ENCODE results near the gene MROH2A. TPM values are rescaled to one million over a fixed set of nuclear protein-coding genes. Genes with fewer than 3 reads are reported as not detected.

Gene MROH2A
- total and polyA plus RNA-seq, 9 of the 15 experiments (the other 6 are each of a cell fraction or from before 2014, with no cell fraction given), result 0.03 TPM; not detected in 8

Other genes with a start within 250 kb of the MROH2A start
Only the 7 nearest of the 12 such genes appear.
- gene UGT1A7, start 96.4 kb upstream of the MROH2A start, total RNA-seq (2014; rRNA removed), result not detected in 2 replicates
- not detected in 2 replicates for gene UGT1A7, start 96.4 kb upstream of the MROH2A start, total RNA-seq (2014; rRNA removed; fragmentation: Illumina TruSeq; extraction: Trizol)
- gene UGT1A7, start 96.4 kb upstream of the MROH2A start, total RNA-seq (2015; rRNA removed; fragmentation: Illumina TruSeq; extraction: Trizol), result not detected in 2 replicates
- not detected in 2 replicates for gene UGT1A7, start 96.4 kb upstream of the MROH2A start, total RNA-seq (2021)
- not detected in 2 replicates for gene UGT1A7, start 96.4 kb upstream of the MROH2A start, polyA plus RNA-seq (2011; rRNA removed)
- not detected in 2 replicates for gene UGT1A7, start 96.4 kb upstream of the MROH2A start, polyA plus RNA-seq (2014; fragmentation: Illumina TruSeq; extraction: Trizol)
- gene UGT1A7, start 96.4 kb upstream of the MROH2A start, polyA plus RNA-seq (2014; fragmentation: Nextera tagmentation; extraction: Ambion mirVana), result not detected
- not detected in 2 replicates for gene UGT1A7, start 96.4 kb upstream of the MROH2A start, polyA plus RNA-seq (2014; rRNA removed)
- gene UGT1A6, start 85.4 kb upstream of the MROH2A start, total RNA-seq (2014; rRNA removed), result not detected in 2 replicates
- not detected in 2 replicates for gene UGT1A6, start 85.4 kb upstream of the MROH2A start, total RNA-seq (2014; rRNA removed; fragmentation: Illumina TruSeq; extraction: Trizol)
- not detected in 2 replicates for gene UGT1A6, start 85.4 kb upstream of the MROH2A start, total RNA-seq (2015; rRNA removed; fragmentation: Illumina TruSeq; extraction: Trizol)
- gene UGT1A6, start 85.4 kb upstream of the MROH2A start, total RNA-seq (2021), result 0.09 TPM in 1 of 2 replicates, not detected in the other
- not detected in 2 replicates for gene UGT1A6, start 85.4 kb upstream of the MROH2A start, polyA plus RNA-seq (2011; rRNA removed)
- gene UGT1A6, start 85.4 kb upstream of the MROH2A start, polyA plus RNA-seq (2014; fragmentation: Illumina TruSeq; extraction: Trizol), result not detected in 2 replicates
- not detected for gene UGT1A6, start 85.4 kb upstream of the MROH2A start, polyA plus RNA-seq (2014; fragmentation: Nextera tagmentation; extraction: Ambion mirVana)
- gene UGT1A6, start 85.4 kb upstream of the MROH2A start, polyA plus RNA-seq (2014; rRNA removed), result not detected in 2 replicates
- not detected in 2 replicates for gene UGT1A5, start 65.4 kb upstream of the MROH2A start, total RNA-seq (2014; rRNA removed)
- gene UGT1A5, start 65.4 kb upstream of the MROH2A start, total RNA-seq (2014; rRNA removed; fragmentation: Illumina TruSeq; extraction: Trizol), result not detected in 2 replicates
- gene UGT1A5, start 65.4 kb upstream of the MROH2A start, total RNA-seq (2015; rRNA removed; fragmentation: Illumina TruSeq; extraction: Trizol), result not detected in 2 replicates
- not detected in 2 replicates for gene UGT1A5, start 65.4 kb upstream of the MROH2A start, total RNA-seq (2021)
- gene UGT1A5, start 65.4 kb upstream of the MROH2A start, polyA plus RNA-seq (2011; rRNA removed), result not detected in 2 replicates
- not detected in 2 replicates for gene UGT1A5, start 65.4 kb upstream of the MROH2A start, polyA plus RNA-seq (2014; fragmentation: Illumina TruSeq; extraction: Trizol)
- gene UGT1A5, start 65.4 kb upstream of the MROH2A start, polyA plus RNA-seq (2014; fragmentation: Nextera tagmentation; extraction: Ambion mirVana), result not detected
- not detected in 2 replicates for gene UGT1A5, start 65.4 kb upstream of the MROH2A start, polyA plus RNA-seq (2014; rRNA removed)
- gene UGT1A4, start 59.6 kb upstream of the MROH2A start, total RNA-seq (2014; rRNA removed), result not detected in 2 replicates
- not detected in 2 replicates for gene UGT1A4, start 59.6 kb upstream of the MROH2A start, total RNA-seq (2014; rRNA removed; fragmentation: Illumina TruSeq; extraction: Trizol)
- gene UGT1A4, start 59.6 kb upstream of the MROH2A start, total RNA-seq (2015; rRNA removed; fragmentation: Illumina TruSeq; extraction: Trizol), result not detected in 2 replicates
- gene UGT1A4, start 59.6 kb upstream of the MROH2A start, total RNA-seq (2021), result not detected in 2 replicates
- gene UGT1A4, start 59.6 kb upstream of the MROH2A start, polyA plus RNA-seq (2011; rRNA removed), result not detected in 2 replicates
- gene UGT1A4, start 59.6 kb upstream of the MROH2A start, polyA plus RNA-seq (2014; fragmentation: Illumina TruSeq; extraction: Trizol), result not detected in 2 replicates
- not detected for gene UGT1A4, start 59.6 kb upstream of the MROH2A start, polyA plus RNA-seq (2014; fragmentation: Nextera tagmentation; extraction: Ambion mirVana)
- gene UGT1A4, start 59.6 kb upstream of the MROH2A start, polyA plus RNA-seq (2014; rRNA removed), result not detected in 2 replicates
- gene UGT1A3, start 49.3 kb upstream of the MROH2A start, total RNA-seq (2014; rRNA removed), result not detected in 2 replicates
- gene UGT1A3, start 49.3 kb upstream of the MROH2A start, total RNA-seq (2014; rRNA removed; fragmentation: Illumina TruSeq; extraction: Trizol), result not detected in 2 replicates
- not detected in 2 replicates for gene UGT1A3, start 49.3 kb upstream of the MROH2A start, total RNA-seq (2015; rRNA removed; fragmentation: Illumina TruSeq; extraction: Trizol)
- not detected in 2 replicates for gene UGT1A3, start 49.3 kb upstream of the MROH2A start, total RNA-seq (2021)
- gene UGT1A3, start 49.3 kb upstream of the MROH2A start, polyA plus RNA-seq (2011; rRNA removed), result not detected in 2 replicates
- not detected in 2 replicates for gene UGT1A3, start 49.3 kb upstream of the MROH2A start, polyA plus RNA-seq (2014; fragmentation: Illumina TruSeq; extraction: Trizol)
- gene UGT1A3, start 49.3 kb upstream of the MROH2A start, polyA plus RNA-seq (2014; fragmentation: Nextera tagmentation; extraction: Ambion mirVana), result not detected
- not detected in 2 replicates for gene UGT1A3, start 49.3 kb upstream of the MROH2A start, polyA plus RNA-seq (2014; rRNA removed)
- gene UGT1A1, start 18.1 kb upstream of the MROH2A start, total RNA-seq (2014; rRNA removed), result not detected in 2 replicates
- not detected in 2 replicates for gene UGT1A1, start 18.1 kb upstream of the MROH2A start, total RNA-seq (2014; rRNA removed; fragmentation: Illumina TruSeq; extraction: Trizol)
- not detected in 2 replicates for gene UGT1A1, start 18.1 kb upstream of the MROH2A start, total RNA-seq (2015; rRNA removed; fragmentation: Illumina TruSeq; extraction: Trizol)
- not detected in 2 replicates for gene UGT1A1, start 18.1 kb upstream of the MROH2A start, total RNA-seq (2021)
- gene UGT1A1, start 18.1 kb upstream of the MROH2A start, polyA plus RNA-seq (2011; rRNA removed), result not detected in 2 replicates
- gene UGT1A1, start 18.1 kb upstream of the MROH2A start, polyA plus RNA-seq (2014; fragmentation: Illumina TruSeq; extraction: Trizol), result not detected in 2 replicates
- gene UGT1A1, start 18.1 kb upstream of the MROH2A start, polyA plus RNA-seq (2014; fragmentation: Nextera tagmentation; extraction: Ambion mirVana), result not detected
- gene UGT1A1, start 18.1 kb upstream of the MROH2A start, polyA plus RNA-seq (2014; rRNA removed), result not detected in 2 replicates
- 24.2 and 24.5 TPM in 2 replicates for gene HJURP, start 76.2 kb downstream of the MROH2A start, total RNA-seq (2014; rRNA removed)
- 27.8 and 32.5 TPM in 2 replicates for gene HJURP, start 76.2 kb downstream of the MROH2A start, total RNA-seq (2014; rRNA removed; fragmentation: Illumina TruSeq; extraction: Trizol)
- 27.2 and 28.3 TPM in 2 replicates for gene HJURP, start 76.2 kb downstream of the MROH2A start, total RNA-seq (2015; rRNA removed; fragmentation: Illumina TruSeq; extraction: Trizol)
- gene HJURP, start 76.2 kb downstream of the MROH2A start, total RNA-seq (2021), result 43.6 and 46.4 TPM in 2 replicates
- gene HJURP, start 76.2 kb downstream of the MROH2A start, polyA plus RNA-seq (2011; rRNA removed), result 102 and 106 TPM in 2 replicates
- gene HJURP, start 76.2 kb downstream of the MROH2A start, polyA plus RNA-seq (2014; fragmentation: Illumina TruSeq; extraction: Trizol), result 40.1 and 43.5 TPM in 2 replicates
- gene HJURP, start 76.2 kb downstream of the MROH2A start, polyA plus RNA-seq (2014; fragmentation: Nextera tagmentation; extraction: Ambion mirVana), result 10 to 100 TPM; 13.8 to 19.1 TPM
- gene HJURP, start 76.2 kb downstream of the MROH2A start, polyA plus RNA-seq (2014; rRNA removed), result 42.1 and 43.1 TPM in 2 replicates